ENCODE measurements around the gene G6PD.
"Not testable (repeated sequence)": the region's sequence is repeated elsewhere in the genome, so short reads cannot be mapped to it uniquely, and the experiment has no call there.

The G6PD gene

GRCh38 chrX:154512879-154513553 is 33.6 kb downstream of the G6PD start:
- DNase-seq, result no peak

GRCh38 chrX:154511761-154512160 is 34.9 kb downstream of the G6PD start:
- DNase-seq, result no peak

GRCh38 chrX:154509455-154509854 is 37.2 kb downstream of the G6PD start:
- no peak for DNase-seq

- DNase-seq, result no peak
Measured at GRCh38 chrX:154508384-154508745, 38.3 kb downstream of the G6PD start.

- DNase-seq, result no peak
Measured at GRCh38 chrX:154507673-154508383, 38.8 kb downstream of the G6PD start.

- no peak for DNase-seq
Measured at GRCh38 chrX:154506483-154507332, 39.9 kb downstream of the G6PD start.

- no peak for DNase-seq
Measured at GRCh38 chrX:154505734-154506133, 40.9 kb downstream of the G6PD start.

GRCh38 chrX:154502989-154503388 is 43.7 kb downstream of the G6PD start:
- no peak for DNase-seq

GRCh38 chrX:154502098-154502497 is 44.5 kb downstream of the G6PD start:
- DNase-seq, result no peak

GRCh38 chrX:154501423-154501822 is 45.2 kb downstream of the G6PD start:
- not testable (repeated sequence) for DNase-seq

GRCh38 chrX:154496591-154497137 is 50.0 kb downstream of the G6PD start:
- DNase-seq, result not testable (repeated sequence)

GRCh38 chrX:154495472-154495922 is 51.1 kb downstream of the G6PD start:
- DNase-seq, result no peak

- DNase-seq, result no peak
Measured at GRCh38 chrX:154494715-154495114, 51.9 kb downstream of the G6PD start.

- peak; percentile 93 for DNase-seq
Measured at GRCh38 chrX:154490414-154491083, 56.1 kb downstream of the G6PD start, which contains the start of gene SLC10A3. Gene SLC10A3 (minus strand): TSS chrX:154490629. CDS start chrX:154488940, 1,689 bp downstream.

GRCh38 chrX:154490021-154490413 is 56.6 kb downstream of the G6PD start:
- no peak for DNase-seq

- DNase-seq, result no peak
Measured at GRCh38 chrX:154489182-154489581, 57.5 kb downstream of the G6PD start.

- DNase-seq, result no peak
Measured at GRCh38 chrX:154488336-154489075, 58.1 kb downstream of the G6PD start.

- no peak for DNase-seq
Measured at GRCh38 chrX:154487518-154488290, 58.9 kb downstream of the G6PD start.

- peak; percentile 45 for DNase-seq
Measured at GRCh38 chrX:154486396-154487207, 60.0 kb downstream of the G6PD start, which contains the start of gene UBL4A. Gene UBL4A (minus strand): TSS chrX:154486615. CDS start chrX:154486584, 31 bp downstream.

GRCh38 chrX:154486052-154486395 is 60.6 kb downstream of the G6PD start:
- peak; percentile 32 for DNase-seq
